ENCODE measurements around the gene NQO2.

The NQO2 gene

GRCh38 chr6:2990932-2991506 lies 8.7 kb upstream of the NQO2 start:
- Histone ChIP-seq H3K27ac (ENCODE audit: low read length) (no peak overlapping the region), H3K4me1 (ENCODE audit: insufficient read depth, low read length) (peaks cover 22% of the 10 kb centered on the region), H3K36me3 (ENCODE audit: insufficient read depth, low read length) (no peaks in the 10 kb centered on the region), H3K9me3 (ENCODE audit: insufficient read depth, low read length, severe bottlenecking) (no peaks in the 10 kb centered on the region), H3K27me3 (ENCODE audit: insufficient read depth, low read length, poor library complexity) (peaks cover 4% of the 10 kb centered on the region), H2AFZ (ENCODE audit: low read depth, low read length) (peak overlapping the region; percentile 97), H3K4me2 (ENCODE audit: insufficient read depth, low read length) (peak overlapping the region; percentile 93), H3K4me3 (ENCODE audit: low read depth in 1 of 2, low read length in 2 of 2) (peak overlapping the region in 1 of 2 experiments; percentile 75; a peak in 1 of 4 replicates), H3K9ac (ENCODE audit: low read depth, low read length) (peak overlapping the region; percentile 81; the same call in 1 of the 2 replicates), H3K79me2 (ENCODE audit: insufficient read depth, low read length) (no peaks in the 10 kb centered on the region), H4K20me1 (ENCODE audit: insufficient read depth, low read length) (no peaks in the 10 kb centered on the region)
- ATAC-seq (ENCODE audit: insufficient read depth, low read depth) (no peak), DNase-seq (no peak)
- no peak for TF ChIP-seq EZH2 (IDR thresholded peaks at IDR 0.05; ENCODE audit: borderline replicate concordance, low read depth, low read length, severe bottlenecking)
- TF ChIP-seq, protein P1, sequence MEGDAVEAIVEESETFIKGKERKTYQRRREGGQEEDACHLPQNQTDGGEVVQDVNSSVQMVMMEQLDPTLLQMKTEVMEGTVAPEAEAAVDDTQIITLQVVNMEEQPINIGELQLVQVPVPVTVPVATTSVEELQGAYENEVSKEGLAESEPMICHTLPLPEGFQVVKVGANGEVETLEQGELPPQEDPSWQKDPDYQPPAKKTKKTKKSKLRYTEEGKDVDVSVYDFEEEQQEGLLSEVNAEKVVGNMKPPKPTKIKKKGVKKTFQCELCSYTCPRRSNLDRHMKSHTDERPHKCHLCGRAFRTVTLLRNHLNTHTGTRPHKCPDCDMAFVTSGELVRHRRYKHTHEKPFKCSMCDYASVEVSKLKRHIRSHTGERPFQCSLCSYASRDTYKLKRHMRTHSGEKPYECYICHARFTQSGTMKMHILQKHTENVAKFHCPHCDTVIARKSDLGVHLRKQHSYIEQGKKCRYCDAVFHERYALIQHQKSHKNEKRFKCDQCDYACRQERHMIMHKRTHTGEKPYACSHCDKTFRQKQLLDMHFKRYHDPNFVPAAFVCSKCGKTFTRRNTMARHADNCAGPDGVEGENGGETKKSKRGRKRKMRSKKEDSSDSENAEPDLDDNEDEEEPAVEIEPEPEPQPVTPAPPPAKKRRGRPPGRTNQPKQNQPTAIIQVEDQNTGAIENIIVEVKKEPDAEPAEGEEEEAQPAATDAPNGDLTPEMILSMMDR (IDR thresholded peaks at IDR 0.05; ENCODE audit: borderline replicate concordance, extremely low read depth, low read length, poor library complexity, severe bottlenecking): no peak

- Histone ChIP-seq H3K9me3 (ENCODE audit: insufficient read depth, low read length, severe bottlenecking) (no peaks in the 10 kb centered on the region), H3K36me3 (ENCODE audit: insufficient read depth, low read length) (no peaks in the 10 kb centered on the region), H3K27me3 (ENCODE audit: insufficient read depth, low read length, poor library complexity) (peaks cover 4% of the 10 kb centered on the region), H3K9ac (ENCODE audit: low read depth, low read length) (no peak overlapping the region), H3K4me3 (ENCODE audit: low read depth in 1 of 2, low read length in 2 of 2) (no peak overlapping the region), H3K79me2 (ENCODE audit: insufficient read depth, low read length) (no peaks in the 10 kb centered on the region), H3K4me1 (ENCODE audit: insufficient read depth, low read length) (peaks cover 22% of the 10 kb centered on the region), H4K20me1 (ENCODE audit: insufficient read depth, low read length) (no peaks in the 10 kb centered on the region), H2AFZ (ENCODE audit: low read depth, low read length) (no peak overlapping the region), H3K27ac (ENCODE audit: low read length) (no peak overlapping the region), H3K4me2 (ENCODE audit: insufficient read depth, low read length) (no peak overlapping the region)
- no peak for TF ChIP-seq EZH2 (IDR thresholded peaks at IDR 0.05; ENCODE audit: borderline replicate concordance, low read depth, low read length, severe bottlenecking)
- TF ChIP-seq, protein P1 (IDR thresholded peaks at IDR 0.05; ENCODE audit: borderline replicate concordance, extremely low read depth, low read length, poor library complexity, severe bottlenecking): no peak
- ATAC-seq (ENCODE audit: insufficient read depth, low read depth) (no peak), DNase-seq (no peak)
Measured at GRCh38 chr6:2992330-2992979, 7.2 kb upstream of the NQO2 start.

DNA sequence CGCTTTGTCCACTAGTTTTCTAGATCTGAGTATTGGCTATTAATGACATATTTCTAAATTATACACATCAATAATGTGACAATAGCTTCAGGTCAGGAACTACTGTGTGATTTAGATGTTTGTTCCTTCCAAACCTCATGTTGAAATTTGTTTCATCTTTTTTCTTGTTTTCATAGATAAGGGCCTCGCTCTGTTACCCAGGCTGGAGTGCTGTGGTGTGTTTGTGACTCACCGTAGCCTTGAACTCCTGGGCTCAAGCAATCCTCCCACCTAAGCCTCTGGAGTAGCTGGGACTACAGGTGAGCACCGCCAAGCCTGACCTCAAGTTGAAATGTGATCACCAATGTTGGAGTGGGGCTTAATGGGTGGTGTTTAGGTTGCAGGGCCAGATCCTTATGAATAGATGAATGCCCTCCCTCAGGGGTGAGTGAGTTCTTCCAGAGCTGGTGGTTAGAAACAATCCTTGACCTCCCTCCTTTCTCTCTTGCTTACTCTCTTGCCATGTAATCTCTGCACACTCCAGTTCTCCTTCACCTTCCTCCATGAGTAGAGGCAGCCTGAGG lies 5.9 kb upstream of the NQO2 start:
- Histone ChIP-seq H3K9me3 (ENCODE audit: insufficient read depth, low read length, severe bottlenecking) (no peaks in the 10 kb centered on the region), H3K36me3 (ENCODE audit: insufficient read depth, low read length) (no peaks in the 10 kb centered on the region), H3K27me3 (ENCODE audit: insufficient read depth, low read length, poor library complexity) (peaks cover 4% of the 10 kb centered on the region), H3K79me2 (ENCODE audit: insufficient read depth, low read length) (no peaks in the 10 kb centered on the region), H3K4me3 (ENCODE audit: low read depth in 1 of 2, low read length in 2 of 2) (no peak overlapping the region), H3K4me1 (ENCODE audit: insufficient read depth, low read length) (peaks cover 19% of the 10 kb centered on the region), H3K9ac (ENCODE audit: low read depth, low read length) (no peak overlapping the region), H4K20me1 (ENCODE audit: insufficient read depth, low read length) (no peaks in the 10 kb centered on the region), H3K4me2 (ENCODE audit: insufficient read depth, low read length) (no peak overlapping the region), H3K27ac (ENCODE audit: low read length) (no peak overlapping the region), H2AFZ (ENCODE audit: low read depth, low read length) (no peak overlapping the region)
- no peak for ATAC-seq (ENCODE audit: insufficient read depth, low read depth)
- TF ChIP-seq, protein P1 (IDR thresholded peaks at IDR 0.05; ENCODE audit: borderline replicate concordance, extremely low read depth, low read length, poor library complexity, severe bottlenecking): no peak
- TF ChIP-seq EZH2 (IDR thresholded peaks at IDR 0.05; ENCODE audit: borderline replicate concordance, low read depth, low read length, severe bottlenecking): no peak
- no peak for DNase-seq

Measured in DND-41 (cell line).